ENCODE results near the gene P2RX2. TPM values are rescaled to one million over a fixed set of nuclear protein-coding genes. Genes with fewer than 3 reads are reported as not detected.

P2RX2 gene
- total RNA-seq, 2 donors from 2014 or later = not detected

- H3K9me3 ChIP-seq = peaks cover 13% of the 10 kb centered on the region
- peaks cover 9% of the 10 kb centered on the region for H3K27me3 ChIP-seq (replicated peaks; ENCODE audit: insufficient read depth)
- ATAC-seq (ENCODE audit: insufficient number of reproducible peaks, low FRiP score, low read depth) (no peak), DNase-seq (ENCODE audit: low spot score) (no peak)
- no peaks in the 10 kb centered on the region for H3K36me3 ChIP-seq
- peak overlapping the region in 1 of 2 donors; percentile 20 for H3K27ac ChIP-seq
- TF ChIP-seq CTCF (IDR thresholded peaks at IDR 0.05) = no peak
- H3K4me3 ChIP-seq = no peak overlapping the region
- peaks cover 0 to 6% of the 10 kb centered on the region in 2 donors for H3K4me1 ChIP-seq (ENCODE audit: control insufficient read depth in 1 of 2, low read depth in 2 of 2)
These were observed 524 bp upstream of the P2RX2 start for GRCh38 chr12:132617822-132618682.

- DNase-seq (ENCODE audit: low spot score) (no peak), ATAC-seq (ENCODE audit: insufficient number of reproducible peaks, low FRiP score, low read depth) (no peak)
- peaks cover 0 to 6% of the 10 kb centered on the region in 2 donors for H3K4me1 ChIP-seq (ENCODE audit: control insufficient read depth in 1 of 2, low read depth in 2 of 2)
- H3K27ac ChIP-seq = no peak overlapping the region
- no peak overlapping the region for H3K4me3 ChIP-seq
- H3K9me3 ChIP-seq = peaks cover 13% of the 10 kb centered on the region
- no peak for TF ChIP-seq CTCF (IDR thresholded peaks at IDR 0.05)
- H3K36me3 ChIP-seq = peaks cover 3% of the 10 kb centered on the region
- H3K27me3 ChIP-seq (replicated peaks; ENCODE audit: insufficient read depth) = peaks cover 9% of the 10 kb centered on the region
These were observed 452 bp downstream of the P2RX2 start for GRCh38 chr12:132619071-132619385.

GRCh38 chr12:132619386-132620112 lies 973 bp downstream of the P2RX2 start:
- no peak overlapping the region for H3K27ac ChIP-seq
- ATAC-seq (ENCODE audit: insufficient number of reproducible peaks, low FRiP score, low read depth) (no peak), DNase-seq (ENCODE audit: low spot score) (no peak)
- H3K9me3 ChIP-seq = peaks cover 13% of the 10 kb centered on the region
- peaks cover 0 to 6% of the 10 kb centered on the region in 2 donors for H3K4me1 ChIP-seq (ENCODE audit: control insufficient read depth in 1 of 2, low read depth in 2 of 2)
- peaks cover 9% of the 10 kb centered on the region for H3K27me3 ChIP-seq (replicated peaks; ENCODE audit: insufficient read depth)
- H3K4me3 ChIP-seq = no peak overlapping the region
- no peak for TF ChIP-seq CTCF (IDR thresholded peaks at IDR 0.05)
- H3K36me3 ChIP-seq = peaks cover 8% of the 10 kb centered on the region

- TF ChIP-seq CTCF (IDR thresholded peaks at IDR 0.05) = no peak
- Histone ChIP-seq H3K27me3 (replicated peaks; ENCODE audit: insufficient read depth) (peaks cover 9% of the 10 kb centered on the region), H3K9me3 (peaks cover 13% of the 10 kb centered on the region), H3K4me1 (ENCODE audit: control insufficient read depth in 1 of 2, low read depth in 2 of 2) (peaks cover 0 to 6% of the 10 kb centered on the region in 2 donors), H3K27ac (no peak overlapping the region), H3K4me3 (no peak overlapping the region), H3K36me3 (peaks cover 12% of the 10 kb centered on the region)
- ATAC-seq (ENCODE audit: insufficient number of reproducible peaks, low FRiP score, low read depth) (no peak), DNase-seq (ENCODE audit: low spot score) (no peak)
These were observed 1.7 kb downstream of the P2RX2 start for GRCh38 chr12:132620113-132620898.
